Ecto neural progenitor cell (in vitro differentiated cells): Measurements from ENCODE around the gene LLPH.

ENCODE experiments used
- DNase-seq: peaks from one replicate; pipeline ENCODE4 v3.0.0-alpha.2; 2018; ENCODE audit warnings: low spot score

Gene LLPH

GRCh38 chr12:66090157-66090556 is 40.4 kb downstream of the LLPH start:
- DNase-seq = no peak

- DNase-seq = peak; percentile 63
These were observed 43.1 kb downstream of the LLPH start for GRCh38 chr12:66087365-66087943.

- no peak for DNase-seq
These were observed 44.6 kb downstream of the LLPH start for GRCh38 chr12:66085998-66086397.

- no peak for DNase-seq
These were observed 45.3 kb downstream of the LLPH start for GRCh38 chr12:66085213-66085612.

DNA sequence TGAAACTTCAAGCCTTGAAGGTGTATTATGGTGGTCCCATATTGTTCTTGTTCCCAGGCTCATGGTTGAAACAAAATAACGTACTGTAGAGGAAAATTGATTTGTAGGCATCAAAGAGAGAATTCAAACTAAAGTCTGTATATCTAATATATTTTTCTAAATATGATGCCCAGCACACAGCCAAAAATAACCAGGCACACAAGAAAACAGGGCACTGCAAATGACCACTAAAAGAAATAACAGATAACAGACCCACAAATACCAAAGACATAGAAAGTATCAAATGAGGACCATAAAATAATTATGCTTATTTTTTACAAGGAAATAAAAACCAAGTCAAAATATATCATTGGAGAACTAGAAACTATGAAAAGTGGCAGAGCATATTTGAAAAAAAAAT is 46.8 kb downstream of the LLPH start:
- DNase-seq = no peak

- DNase-seq = no peak
These were observed 47.8 kb downstream of the LLPH start for GRCh38 chr12:66082744-66083143.

- no peak for DNase-seq
These were observed 49.8 kb downstream of the LLPH start for GRCh38 chr12:66080791-66081190.

DNA sequence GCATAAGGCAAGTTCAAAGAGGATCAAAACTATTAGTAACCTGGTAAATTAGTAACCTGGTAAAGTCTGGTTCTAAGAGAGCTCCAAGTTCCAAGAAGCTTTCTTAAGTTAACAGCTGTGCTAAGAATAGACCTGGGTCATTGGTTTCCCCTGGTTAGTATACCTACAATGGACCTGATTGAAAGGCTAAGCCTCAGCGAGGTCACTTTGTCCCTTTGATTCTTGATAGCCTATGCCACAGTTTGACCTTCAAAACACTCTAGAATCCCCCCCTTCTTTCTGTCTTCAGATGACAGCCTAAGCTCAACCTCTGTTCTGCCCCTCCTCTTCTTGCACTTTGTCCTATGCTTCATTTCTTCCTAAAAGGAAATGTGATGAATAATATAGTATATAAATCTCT is 53.0 kb downstream of the LLPH start:
- DNase-seq = no peak

DNA sequence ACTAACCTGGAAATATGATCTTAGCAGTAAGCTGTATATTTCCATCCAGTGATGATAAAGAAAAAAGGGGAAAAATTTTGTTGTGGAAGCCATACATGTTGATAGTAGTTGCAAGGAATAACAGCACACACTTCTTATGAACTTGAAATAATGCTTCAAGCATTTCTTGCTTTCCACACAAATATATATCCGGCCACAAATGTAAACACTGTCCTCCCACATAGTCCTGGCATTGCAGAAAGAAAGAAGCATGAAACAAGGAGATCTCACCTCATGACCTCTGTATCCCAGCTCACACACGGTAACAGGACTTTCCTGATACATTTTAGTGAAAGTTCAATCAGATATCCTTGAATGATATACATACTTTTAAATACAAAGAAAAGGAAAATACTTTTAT is 56.0 kb downstream of the LLPH start:
- DNase-seq = no peak

DNA sequence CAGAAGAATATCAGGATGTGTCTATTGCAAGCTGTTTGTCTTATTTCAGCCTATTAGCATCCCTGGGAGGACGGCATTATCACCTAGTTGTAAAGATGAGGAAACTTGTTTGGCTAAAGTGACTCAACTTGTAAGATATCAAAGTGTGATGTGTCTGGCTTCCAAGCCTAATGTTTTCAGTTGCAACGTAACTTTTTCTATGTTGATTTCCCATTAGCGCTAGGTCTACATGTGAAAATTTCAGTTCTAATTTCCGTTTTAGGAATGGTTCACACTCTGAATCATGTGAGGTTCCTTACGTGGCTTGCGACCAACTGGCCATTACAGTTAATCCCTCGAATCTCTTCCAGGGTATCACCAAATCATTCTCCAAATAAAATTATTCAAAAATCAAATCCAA is 58.0 kb downstream of the LLPH start:
- no peak for DNase-seq

- no peak for DNase-seq
These were observed 58.4 kb downstream of the LLPH start for GRCh38 chr12:66072135-66072534.

- DNase-seq = no peak
These were observed 59.0 kb downstream of the LLPH start for GRCh38 chr12:66071549-66071948.

DNA sequence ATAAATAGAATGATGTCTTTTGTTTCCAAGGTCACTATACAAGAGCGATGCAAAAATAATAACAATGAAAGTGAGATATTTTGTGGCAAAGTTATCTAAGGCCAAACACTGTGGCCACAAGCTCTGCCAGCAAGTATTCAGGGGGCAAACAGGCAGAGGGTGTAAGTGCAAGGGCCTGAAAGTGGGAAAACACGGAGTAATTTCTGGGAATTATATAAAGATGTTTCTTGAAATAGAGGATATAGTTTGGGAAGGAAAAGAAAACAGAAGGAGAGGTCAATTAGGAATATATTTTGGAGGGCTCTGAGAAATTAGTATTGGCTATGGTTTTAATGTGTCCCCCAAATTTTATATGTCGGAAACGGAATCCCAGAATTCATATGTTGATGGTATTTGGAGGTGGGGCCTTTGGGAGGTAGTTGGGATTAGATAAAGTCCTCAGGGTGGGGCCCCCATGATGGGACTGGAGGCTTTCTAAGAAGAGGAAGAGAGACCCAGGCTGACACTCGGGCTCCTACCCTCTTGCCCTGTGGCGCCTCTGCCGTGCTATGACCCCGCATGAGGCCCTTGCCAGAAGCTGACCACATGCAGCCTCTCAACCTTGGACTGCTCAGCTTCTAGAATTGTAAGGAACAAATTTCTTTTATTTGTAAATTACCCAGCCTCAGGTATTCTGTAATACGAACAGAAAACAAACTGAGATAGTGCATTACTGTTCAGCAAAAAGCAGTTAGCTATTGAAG is 60.0 kb downstream of the LLPH start:
- DNase-seq = no peak

DNA sequence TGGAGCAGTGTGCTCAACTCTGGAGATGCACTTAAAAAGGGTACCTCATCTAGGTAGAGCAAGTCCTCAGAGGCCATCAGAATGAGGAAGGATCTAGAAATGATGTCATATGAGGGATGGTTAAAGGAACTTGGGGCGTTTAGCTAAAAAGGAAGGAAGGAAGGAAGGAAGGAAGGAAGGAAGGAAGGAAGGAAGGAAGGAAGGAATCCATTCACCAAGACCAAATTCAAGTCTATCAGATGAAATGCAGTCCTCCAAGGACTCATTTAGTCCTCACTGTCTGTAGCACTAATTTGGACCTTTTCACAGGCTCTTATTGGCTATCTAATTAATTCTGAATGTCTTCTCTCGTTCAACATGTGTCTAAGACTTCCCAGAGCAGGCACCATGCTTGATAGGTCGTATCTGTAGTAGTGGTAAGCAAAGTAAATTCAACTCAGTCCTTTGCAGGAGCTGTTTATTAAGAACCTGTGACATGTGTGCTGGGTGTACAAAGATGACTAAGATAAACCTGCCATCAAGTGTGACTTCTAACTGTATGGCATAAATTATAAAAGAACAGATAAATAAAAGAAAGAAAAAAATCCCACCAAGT is 63.5 kb downstream of the LLPH start:
- no peak for DNase-seq
